CD4-positive, alpha-beta memory T cell (primary cell): ENCODE measurements around the gene DNAH9. TPM values are rescaled to one million over a fixed set of nuclear protein-coding genes. Genes with fewer than 3 reads are reported as not detected.

Source experiments
- CTCF ChIA-PET: fragments of 350-600 bp; sonication (Branson Sonifier 250); formaldehyde crosslinking; loops from one replicate; lab custom pipeline; 2021; ENCODE audit warnings: inconsistent platforms; ENCODE audit not compliant: partially characterized antibody; lab: Charles Lee
- POLR2A ChIA-PET: fragments of 350-600 bp; sonication (Branson Sonifier 250); formaldehyde crosslinking; loops from one replicate; lab custom pipeline; 2021; ENCODE audit not compliant: partially characterized antibody; lab: Charles Lee
- DNase-seq, 5 donors: peaks; one replicate each; pipeline versions ENCODE4 v3.0.0 to v3.0.0-alpha.2; 2020 to 2022; ENCODE audit warnings: mixed read lengths in 1 of 5
- H3K27ac ChIP-seq: one replicate; pipeline ENCODE4 v1.7.0; 2013; ENCODE audit warnings: low read depth, low read length
- H3K27me3 ChIP-seq: 2 replicates; pipeline ENCODE4 v1.7.0; 2013; ENCODE audit warnings: mild to moderate bottlenecking, low read length, moderate library complexity; ENCODE audit not compliant: insufficient read depth
- H3K36me3 ChIP-seq: 2 replicates; pipeline ENCODE4 v1.7.0; 2013; ENCODE audit warnings: mild to moderate bottlenecking, low read length, moderate library complexity; ENCODE audit not compliant: insufficient read depth
- H3K4me1 ChIP-seq: 2 replicates; pipeline ENCODE4 v1.7.0; 2013; ENCODE audit warnings: mild to moderate bottlenecking, low read length, moderate library complexity; ENCODE audit not compliant: insufficient read depth
- H3K4me3 ChIP-seq, 2 donors: one replicate each; pipeline ENCODE4 v1.7.0; 2013; ENCODE audit warnings: low read length in 2 of 2, mild to moderate bottlenecking in 1 of 2
- H3K9me3 ChIP-seq, 2 donors: one replicate each; pipeline ENCODE4 v1.7.0; 2013; ENCODE audit warnings: low read length in 2 of 2, control low read depth in 1 of 2; ENCODE audit not compliant: control insufficient read depth in 1 of 2
- H3K27ac Mint-ChIP-seq, 7 donors: one replicate each; pipeline ENCODE4 v1.8.0; 2020 to 2021; ENCODE audit warnings: mixed read lengths in 7 of 7, mild to moderate bottlenecking in 6 of 7, inconsistent platforms in 3 of 7, moderate library complexity in 3 of 7
- H3K27me3 Mint-ChIP-seq, 2 donors: one replicate each; pipeline ENCODE4 v1.8.0; 2020 to 2021; ENCODE audit warnings: mixed read lengths in 2 of 2
- H3K36me3 Mint-ChIP-seq, 2 donors: one replicate each; pipeline ENCODE4 v1.8.0; 2020 to 2021; ENCODE audit warnings: mixed read lengths in 2 of 2, inconsistent platforms in 1 of 2, mild to moderate bottlenecking in 1 of 2
- H3K4me1 Mint-ChIP-seq, 4 donors: one replicate each; pipeline ENCODE4 v1.8.0; 2020 to 2021; ENCODE audit warnings: mixed read lengths in 4 of 4, mild to moderate bottlenecking in 1 of 4
- H3K4me3 Mint-ChIP-seq, 8 donors: one replicate each; pipeline ENCODE4 v1.8.0; 2020 to 2021; ENCODE audit warnings: mixed read lengths in 8 of 8, mild to moderate bottlenecking in 7 of 8, moderate library complexity in 6 of 8, inconsistent platforms in 3 of 8
- H3K9me3 Mint-ChIP-seq, 8 donors: one replicate each; pipeline ENCODE4 v1.8.0; 2020 to 2021; ENCODE audit warnings: mixed read lengths in 8 of 8, mild to moderate bottlenecking in 5 of 8, inconsistent platforms in 3 of 8, moderate library complexity in 1 of 8
- intact Hi-C: fragments of 100-400 bp; cut with micrococcal nuclease; formaldehyde crosslinking; loops from one replicate; pipeline ENCODE4 v1.15.1; 2023
- polyA plus RNA-seq, 2 donors: library from polyadenylated mRNA; unstranded; fragments of 300-500 nt; fragmentation: Illumina TruSeq; gene quantifications; one replicate each; pipeline ENCODE4 v1.2.3, GENCODE V29; 2021
- total RNA-seq, 2 experiments: library from RNA; stranded (reverse); gene quantifications; one replicate each; pipeline ENCODE4 v1.2.3, GENCODE V29; 2021

The DNAH9 gene
- total and polyA plus RNA-seq, 4 experiments from 2014 or later = not detected

DNA sequence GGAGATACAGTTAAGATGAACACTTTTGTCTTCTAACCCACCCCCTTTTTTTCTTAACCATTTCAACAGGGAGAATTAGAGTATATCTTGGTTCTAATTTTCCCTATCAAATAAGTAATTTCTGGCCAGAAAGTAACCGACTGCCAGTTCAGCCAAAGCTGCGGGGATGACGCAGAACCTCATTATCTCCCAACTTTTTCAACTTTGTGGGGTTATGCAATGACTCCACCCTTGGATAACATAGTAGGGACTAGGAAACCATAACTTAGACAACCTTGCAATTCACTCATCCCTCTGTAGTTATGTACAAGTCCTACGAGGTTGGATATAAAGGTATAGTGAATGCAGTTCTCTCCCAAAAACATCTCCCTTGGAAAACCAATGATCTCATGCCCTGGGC lies 215.0 kb downstream of the DNAH9 start:
- ChIA-PET CTCF (no interaction called here), POLR2A (no interaction called here)
- Mint-ChIP-seq H3K4me1 (no peaks in the 10 kb centered on the region), H3K27ac (no peak overlapping the region), H3K27me3 (peaks cover 0 to 2% of the 10 kb centered on the region in 2 donors), H3K4me3 (no peak overlapping the region), H3K36me3 (no peaks in the 10 kb centered on the region), H3K9me3 (peaks cover 0 to 5% (median under 1%) of the 10 kb centered on the region in 8 donors)
- no peak for DNase-seq
- H3K4me3 ChIP-seq = no peak overlapping the region
- no peaks in the 10 kb centered on the region for H3K9me3 ChIP-seq
- intact Hi-C loops = no loop called here
- H3K27me3 ChIP-seq = no peaks in the 10 kb centered on the region
- no peak overlapping the region for H3K27ac ChIP-seq
- H3K4me1 ChIP-seq = no peaks in the 10 kb centered on the region
- no peaks in the 10 kb centered on the region for H3K36me3 ChIP-seq

DNA sequence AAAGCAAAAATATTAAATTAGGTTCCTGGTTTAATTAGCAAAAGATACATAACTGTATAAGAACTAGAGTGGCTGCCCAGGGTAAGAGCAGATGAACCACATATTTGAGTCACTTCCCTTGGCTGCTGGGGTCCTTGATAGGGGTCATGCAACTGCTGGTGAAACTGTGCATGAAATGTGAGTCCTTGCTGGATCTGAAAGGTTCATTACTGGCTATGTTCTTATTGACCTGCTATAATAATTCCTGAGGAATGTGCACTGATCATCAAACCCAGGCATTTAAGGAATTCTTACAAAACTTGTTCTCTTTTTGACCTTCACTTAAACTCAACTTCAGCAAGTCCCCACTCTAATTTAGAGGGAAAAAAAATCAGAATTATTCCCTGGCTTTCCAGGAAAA lies 215.6 kb downstream of the DNAH9 start:
- Mint-ChIP-seq H3K27me3 (peaks cover 0 to 2% of the 10 kb centered on the region in 2 donors), H3K4me3 (no peak overlapping the region), H3K27ac (no peak overlapping the region), H3K4me1 (no peaks in the 10 kb centered on the region), H3K36me3 (no peaks in the 10 kb centered on the region), H3K9me3 (peaks cover 0 to 2% (median under 1%) of the 10 kb centered on the region in 8 donors)
- ChIA-PET CTCF (no interaction called here), POLR2A (no interaction called here)
- no peak for DNase-seq
- intact Hi-C loops = no loop called here
- no peaks in the 10 kb centered on the region for H3K4me1 ChIP-seq
- H3K9me3 ChIP-seq = no peaks in the 10 kb centered on the region
- H3K27me3 ChIP-seq = no peaks in the 10 kb centered on the region
- no peak overlapping the region for H3K27ac ChIP-seq
- no peak overlapping the region for H3K4me3 ChIP-seq
- H3K36me3 ChIP-seq = no peaks in the 10 kb centered on the region

DNA sequence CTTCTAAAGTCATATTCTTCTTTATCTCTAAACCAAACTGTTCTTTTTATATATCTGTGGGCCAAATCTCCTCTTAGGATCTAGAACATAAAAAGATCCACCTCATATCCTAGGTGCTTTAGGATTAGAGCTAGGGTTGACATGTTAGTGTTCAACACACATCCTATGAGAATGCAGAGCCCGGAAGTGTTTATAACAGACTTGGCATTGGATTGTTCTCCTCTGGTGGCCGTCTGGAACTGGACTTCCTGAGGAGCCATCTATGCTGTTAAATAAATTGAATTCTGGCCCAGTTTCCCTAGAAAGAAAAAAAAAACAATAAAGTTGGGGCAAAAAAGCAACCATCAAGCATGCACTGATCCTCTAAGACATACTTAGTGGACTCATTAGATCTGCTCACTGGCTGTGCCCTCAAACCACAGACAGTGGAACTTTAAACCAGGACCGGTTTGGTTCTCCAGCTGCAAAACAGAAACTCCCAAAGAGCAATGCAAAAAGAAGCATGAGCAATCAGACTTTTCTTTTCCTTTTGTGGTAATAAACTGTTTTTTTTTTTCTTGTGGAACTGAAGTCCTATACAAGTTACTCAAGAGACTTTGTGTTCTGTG lies 216.5 kb downstream of the DNAH9 start:
- DNase-seq = no peak
- no peak overlapping the region for H3K27ac Mint-ChIP-seq
- H3K4me1 Mint-ChIP-seq = no peaks in the 10 kb centered on the region
- Histone ChIP-seq H3K27ac (no peak overlapping the region), H3K36me3 (no peaks in the 10 kb centered on the region), H3K4me3 (no peak overlapping the region), H3K4me1 (no peaks in the 10 kb centered on the region), H3K27me3 (no peaks in the 10 kb centered on the region), H3K9me3 (no peaks in the 10 kb centered on the region)
- CTCF ChIA-PET = no interaction called here
- no peaks in the 10 kb centered on the region for H3K36me3 Mint-ChIP-seq
- H3K9me3 Mint-ChIP-seq = peaks cover 0 to 2% (median 0%) of the 10 kb centered on the region in 8 donors
- H3K27me3 Mint-ChIP-seq = peaks cover 0 to 2% of the 10 kb centered on the region in 2 donors
- no peak overlapping the region for H3K4me3 Mint-ChIP-seq
- intact Hi-C loops = no loop called here
- POLR2A ChIA-PET = no interaction called here

DNA sequence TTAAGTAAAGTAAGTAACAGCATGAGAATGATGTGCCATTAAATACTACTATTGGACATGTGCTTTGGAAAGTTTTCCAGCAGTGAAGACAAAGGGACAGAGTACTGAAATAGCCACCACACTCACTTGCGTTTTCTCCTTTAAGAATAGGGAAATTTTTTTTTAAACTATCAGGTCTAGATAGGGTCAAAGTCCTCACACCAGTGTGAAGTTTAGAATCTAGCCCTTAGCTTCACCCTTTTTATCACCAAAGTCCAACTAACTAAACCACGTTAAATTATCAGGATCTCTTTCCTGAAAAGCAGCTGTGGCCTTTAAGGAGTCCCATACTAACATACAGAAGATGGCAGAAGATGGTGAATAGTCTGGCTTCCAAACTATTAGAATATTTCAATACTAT lies 218.1 kb downstream of the DNAH9 start:
- H3K27me3 ChIP-seq = no peaks in the 10 kb centered on the region
- H3K9me3 ChIP-seq = no peaks in the 10 kb centered on the region
- no peaks in the 10 kb centered on the region for H3K4me1 ChIP-seq
- H3K9me3 Mint-ChIP-seq = peaks cover 0 to 2% (median 0%) of the 10 kb centered on the region in 8 donors
- H3K36me3 Mint-ChIP-seq = no peaks in the 10 kb centered on the region
- CTCF ChIA-PET = no interaction called here
- H3K27ac ChIP-seq = no peak overlapping the region
- no peak overlapping the region for H3K4me3 Mint-ChIP-seq
- intact Hi-C loops = no loop called here
- POLR2A ChIA-PET = no interaction called here
- no peak overlapping the region for H3K4me3 ChIP-seq
- H3K4me1 Mint-ChIP-seq = no peaks in the 10 kb centered on the region
- no peak for DNase-seq
- H3K36me3 ChIP-seq = no peaks in the 10 kb centered on the region
- H3K27me3 Mint-ChIP-seq = peaks cover 0 to 2% of the 10 kb centered on the region in 2 donors
- H3K27ac Mint-ChIP-seq = no peak overlapping the region

DNA sequence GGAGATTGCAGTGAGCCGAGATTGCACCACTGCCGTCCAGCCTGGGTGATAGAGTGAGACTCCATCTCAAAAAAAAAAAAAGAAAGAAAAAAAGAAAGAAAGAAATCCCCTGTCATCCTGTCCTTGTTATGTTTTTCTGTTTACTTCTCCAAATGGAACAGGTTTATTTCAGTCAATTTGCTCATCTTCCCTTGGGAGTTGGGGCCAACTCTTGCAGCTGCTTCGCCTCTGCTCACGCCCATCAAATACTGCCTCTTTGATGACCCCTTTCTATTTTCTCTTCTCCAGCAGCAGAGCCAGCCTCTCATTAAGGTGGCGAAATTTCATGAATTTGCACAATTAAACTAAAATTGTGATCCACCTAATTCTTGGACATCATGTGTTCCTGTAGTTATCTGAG lies 225.6 kb downstream of the DNAH9 start:
- Mint-ChIP-seq H3K4me1 (no peaks in the 10 kb centered on the region), H3K27ac (no peak overlapping the region), H3K9me3 (peaks cover 0 to 4% (median 2%) of the 10 kb centered on the region in 8 donors), H3K4me3 (no peak overlapping the region), H3K27me3 (peaks cover 0 to 1% of the 10 kb centered on the region in 2 donors), H3K36me3 (no peaks in the 10 kb centered on the region)
- ChIA-PET CTCF (no interaction called here), POLR2A (no interaction called here)
- H3K27me3 ChIP-seq = no peaks in the 10 kb centered on the region
- H3K27ac ChIP-seq = no peak overlapping the region
- no peaks in the 10 kb centered on the region for H3K36me3 ChIP-seq
- intact Hi-C loops = no loop called here
- H3K9me3 ChIP-seq = no peaks in the 10 kb centered on the region
- no peak for DNase-seq
- H3K4me3 ChIP-seq = no peak overlapping the region
- no peaks in the 10 kb centered on the region for H3K4me1 ChIP-seq

DNA sequence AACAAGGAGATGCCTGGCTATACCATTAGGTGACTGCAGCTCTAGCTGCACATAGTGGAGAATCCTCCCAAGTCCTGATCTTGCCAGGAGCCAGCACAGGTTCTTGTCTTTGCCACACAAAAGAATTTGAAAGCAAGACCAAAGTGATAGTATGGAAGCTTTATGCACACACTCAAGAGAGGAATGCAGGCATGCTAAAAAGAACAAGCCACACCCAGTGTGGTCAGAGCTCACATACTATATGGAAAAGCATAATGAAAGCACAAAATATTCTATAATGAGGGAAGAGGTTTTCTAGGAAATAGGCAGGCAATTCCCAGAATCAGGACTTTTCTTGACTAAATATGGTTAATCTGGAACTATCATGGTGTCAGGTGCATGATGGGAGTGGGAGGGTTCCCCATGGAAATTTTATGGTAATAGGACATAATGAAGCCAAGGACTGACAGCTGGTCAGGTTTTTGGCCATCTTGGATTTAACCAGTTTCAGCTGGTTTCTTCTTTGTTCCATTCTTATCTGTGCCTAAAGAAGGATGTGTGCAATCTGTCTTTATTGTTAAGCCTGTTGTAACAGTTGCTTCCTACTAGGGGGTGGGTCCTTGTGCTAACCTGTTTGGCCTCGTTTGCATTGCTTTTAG lies 227.4 kb downstream of the DNAH9 start:
- no peak for DNase-seq
- Histone ChIP-seq H3K27me3 (no peaks in the 10 kb centered on the region), H3K4me3 (no peak overlapping the region), H3K9me3 (no peaks in the 10 kb centered on the region), H3K27ac (no peak overlapping the region), H3K36me3 (no peaks in the 10 kb centered on the region), H3K4me1 (no peaks in the 10 kb centered on the region)
- no peaks in the 10 kb centered on the region for H3K4me1 Mint-ChIP-seq
- intact Hi-C loops = no loop called here
- H3K27ac Mint-ChIP-seq = no peak overlapping the region
- POLR2A ChIA-PET = no interaction called here
- peaks cover 0 to 10% (median 4%) of the 10 kb centered on the region in 8 donors for H3K9me3 Mint-ChIP-seq
- H3K36me3 Mint-ChIP-seq = no peaks in the 10 kb centered on the region
- CTCF ChIA-PET = no interaction called here
- H3K27me3 Mint-ChIP-seq = peaks cover 0 to 1% of the 10 kb centered on the region in 2 donors
- no peak overlapping the region for H3K4me3 Mint-ChIP-seq

DNA sequence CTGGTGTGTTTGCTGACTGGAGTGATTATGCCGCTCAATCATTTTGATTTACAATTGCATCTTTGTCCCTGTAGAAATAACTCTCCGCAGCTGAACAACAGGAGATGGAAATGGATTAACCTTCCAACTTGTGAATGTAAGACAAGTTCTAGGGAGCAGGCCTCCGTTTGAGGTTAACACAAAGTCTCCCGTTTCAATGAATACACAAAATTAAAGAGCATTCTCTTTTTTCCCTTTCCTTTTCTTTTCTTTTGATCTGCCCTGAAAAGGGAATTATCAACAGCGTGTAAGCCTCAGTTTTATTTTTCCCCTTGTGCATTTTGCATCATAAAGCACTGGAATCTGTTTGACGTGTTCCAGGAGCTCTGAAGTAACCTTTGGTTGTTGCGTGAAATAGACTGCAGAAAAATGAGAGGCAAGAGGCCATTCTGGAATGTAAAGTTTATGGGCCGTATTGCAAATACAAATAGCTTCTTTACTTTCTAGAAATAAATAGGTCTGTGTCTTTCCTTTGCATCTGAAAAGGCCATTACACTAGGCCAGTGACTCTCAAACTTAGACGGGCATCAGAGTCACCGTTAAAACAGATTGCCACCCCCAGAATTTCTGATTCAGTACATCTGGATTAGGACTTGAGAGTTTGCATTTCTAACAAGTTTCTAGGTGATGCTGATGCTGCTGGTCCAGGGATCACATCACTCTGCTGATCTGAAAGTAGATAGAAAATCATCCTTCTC lies 234.3 kb downstream of the DNAH9 start:
- Histone ChIP-seq H3K4me3 (no peak overlapping the region), H3K27ac (no peak overlapping the region), H3K36me3 (no peaks in the 10 kb centered on the region), H3K9me3 (no peaks in the 10 kb centered on the region), H3K4me1 (no peaks in the 10 kb centered on the region), H3K27me3 (no peaks in the 10 kb centered on the region)
- Mint-ChIP-seq H3K4me3 (no peak overlapping the region), H3K4me1 (no peaks in the 10 kb centered on the region), H3K36me3 (peaks cover 0 to 2% of the 10 kb centered on the region in 2 donors), H3K27ac (peak overlapping the region in 1 of 7 donors; percentile 3), H3K27me3 (peaks cover 0 to 1% of the 10 kb centered on the region in 2 donors), H3K9me3 (peaks cover 0 to 23% (median 5%) of the 10 kb centered on the region in 8 donors)
- no peak for DNase-seq
- ChIA-PET CTCF (no interaction called here), POLR2A (no interaction called here)
- intact Hi-C loops = no loop called here
